ENCODE measurements around the gene KYAT1.
"Not testable (repeated sequence)": the region's sequence is repeated elsewhere in the genome, so short reads cannot be mapped to it uniquely, and the experiment has no call there.

The KYAT1 gene

GRCh38 chr9:128818099-128818838, 63.5 kb downstream of the KYAT1 start, which contains the start of gene ENDOG:
ENDOG (plus strand) TSS chr9:128818500; CDS start chr9:128818685, 185 bp downstream.
- peak; percentile 93 for DNase-seq (ENCODE audit: low read depth)

GRCh38 chr9:128810873-128811272, 70.9 kb downstream of the KYAT1 start:
- DNase-seq (ENCODE audit: low read depth) = no peak

DNA sequence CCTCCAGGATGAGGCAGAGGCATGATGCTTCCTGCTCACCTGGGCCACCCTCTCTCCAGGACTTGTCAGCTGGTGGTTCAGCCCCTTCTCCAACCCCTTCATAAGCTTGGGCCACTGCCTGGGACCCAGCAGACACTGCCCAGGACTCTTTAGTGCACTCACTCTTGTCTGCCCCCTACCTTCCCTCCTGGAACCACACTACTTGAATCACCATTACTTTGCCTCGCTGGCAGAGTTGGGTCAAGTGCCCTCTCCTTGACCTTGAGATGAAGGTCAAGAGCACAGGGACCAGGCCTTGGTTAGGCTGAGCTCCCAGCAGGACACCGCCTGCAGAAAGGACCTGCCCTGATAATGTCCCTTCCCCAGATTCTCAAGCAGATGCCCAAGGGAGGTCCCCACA, 71.9 kb downstream of the KYAT1 start:
- no peak for DNase-seq (ENCODE audit: low read depth)

- no peak for DNase-seq (ENCODE audit: low read depth)
Measured at GRCh38 chr9:128809036-128809599, 72.6 kb downstream of the KYAT1 start.

DNA sequence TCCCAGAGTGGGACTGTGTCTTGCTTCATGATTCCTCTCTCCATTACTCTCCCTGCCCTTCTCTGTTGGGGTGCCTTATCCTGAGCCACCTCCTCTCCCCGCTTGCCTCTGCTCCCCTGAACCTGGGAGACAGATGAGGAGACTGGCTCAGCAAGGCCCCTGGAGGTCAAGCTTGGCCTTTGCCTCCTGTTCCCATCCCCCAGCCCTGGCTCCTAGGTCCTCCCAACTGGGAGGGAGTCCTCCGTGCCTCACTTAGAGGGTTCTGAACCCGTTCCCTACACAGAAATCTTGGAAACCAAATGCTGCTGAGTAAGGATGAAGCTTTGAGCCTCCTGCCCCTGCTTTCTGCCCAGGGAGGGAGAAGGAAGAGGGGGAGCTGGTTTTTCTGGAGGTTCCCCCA, 73.2 kb downstream of the KYAT1 start:
- DNase-seq (ENCODE audit: low read depth) = no peak

- DNase-seq (ENCODE audit: low read depth) = no peak
Measured at GRCh38 chr9:128807827-128808226, 73.9 kb downstream of the KYAT1 start.

DNA sequence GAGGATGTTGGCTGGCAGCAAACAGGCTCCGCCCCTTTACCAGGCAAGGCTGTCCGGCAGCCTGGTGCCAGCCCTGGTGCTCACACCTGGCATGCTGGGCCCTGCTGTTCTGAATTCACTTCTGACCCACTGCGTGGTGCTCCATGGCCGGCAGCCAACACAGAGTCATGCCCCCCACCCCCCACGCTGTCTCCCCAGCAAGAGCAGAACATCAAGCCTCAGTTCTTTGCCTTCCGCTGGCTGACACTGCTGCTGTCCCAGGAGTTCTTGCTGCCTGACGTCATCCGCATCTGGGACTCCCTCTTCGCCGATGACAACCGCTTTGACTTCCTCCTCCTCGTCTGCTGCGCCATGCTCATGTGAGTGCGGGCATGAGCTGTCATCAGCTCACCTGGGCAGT, 76.1 kb downstream of the KYAT1 start:
- no peak for DNase-seq (ENCODE audit: low read depth)

DNA sequence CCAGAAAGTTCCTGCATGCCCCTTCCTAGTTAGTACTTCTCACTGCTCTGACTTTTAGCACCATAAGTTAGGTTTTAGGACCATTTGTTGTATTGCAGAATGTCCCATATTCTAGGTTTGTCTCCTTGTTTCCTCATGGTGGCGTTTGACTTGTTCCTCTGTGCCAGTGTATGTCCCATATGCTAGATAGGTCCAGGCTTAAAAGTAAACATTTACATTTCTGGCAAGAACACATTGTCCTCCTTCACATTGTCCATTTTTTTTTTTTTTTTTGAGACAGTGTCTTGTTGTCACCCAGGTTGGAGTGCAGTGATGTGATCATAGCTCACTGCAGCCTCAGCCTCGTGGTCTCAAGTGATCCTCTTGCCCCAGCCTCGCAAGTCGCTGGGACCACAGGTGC, 79.3 kb downstream of the KYAT1 start:
- DNase-seq (ENCODE audit: low read depth) = no peak

DNA sequence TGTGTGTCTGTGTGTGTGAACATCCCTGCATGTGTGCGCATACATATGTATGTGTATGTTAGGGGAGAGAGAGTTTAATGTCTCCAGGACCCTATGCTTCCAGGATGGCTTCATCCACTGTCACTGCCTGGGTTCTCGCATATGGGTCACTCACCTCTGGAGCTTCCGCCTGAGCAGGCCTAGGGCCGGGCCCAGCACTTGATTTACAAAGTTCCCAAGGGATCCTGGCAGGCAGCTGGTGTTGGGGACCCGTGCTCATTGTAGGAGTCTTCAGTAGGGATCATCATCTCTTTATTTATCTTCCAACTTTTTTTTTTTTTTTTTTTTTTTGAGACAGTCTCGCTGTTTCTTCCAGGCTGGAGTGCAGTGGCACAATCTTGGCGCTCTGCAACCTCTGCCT, 81.7 kb downstream of the KYAT1 start:
- no peak for DNase-seq (ENCODE audit: low read depth)

DNA sequence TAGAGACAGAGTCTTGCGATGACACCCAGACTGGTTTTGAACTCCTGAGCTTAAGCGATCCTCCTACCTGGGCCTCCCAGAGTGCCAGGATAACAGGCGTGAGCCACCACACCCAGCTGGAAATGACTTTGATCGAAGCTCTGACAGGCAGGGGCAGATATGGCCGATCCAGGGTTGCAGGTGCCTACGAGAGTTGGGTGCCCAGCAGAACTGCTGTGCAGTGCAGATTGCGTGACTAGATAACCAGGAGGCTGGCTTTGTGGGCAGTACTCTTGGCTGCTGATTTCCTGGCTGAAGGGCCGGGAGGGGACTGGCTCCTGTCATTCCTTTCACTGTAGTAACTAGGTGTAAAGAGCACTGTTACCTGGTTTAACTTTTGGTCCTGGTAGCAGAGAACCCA, 82.9 kb downstream of the KYAT1 start:
- DNase-seq (ENCODE audit: low read depth) = no peak

DNA sequence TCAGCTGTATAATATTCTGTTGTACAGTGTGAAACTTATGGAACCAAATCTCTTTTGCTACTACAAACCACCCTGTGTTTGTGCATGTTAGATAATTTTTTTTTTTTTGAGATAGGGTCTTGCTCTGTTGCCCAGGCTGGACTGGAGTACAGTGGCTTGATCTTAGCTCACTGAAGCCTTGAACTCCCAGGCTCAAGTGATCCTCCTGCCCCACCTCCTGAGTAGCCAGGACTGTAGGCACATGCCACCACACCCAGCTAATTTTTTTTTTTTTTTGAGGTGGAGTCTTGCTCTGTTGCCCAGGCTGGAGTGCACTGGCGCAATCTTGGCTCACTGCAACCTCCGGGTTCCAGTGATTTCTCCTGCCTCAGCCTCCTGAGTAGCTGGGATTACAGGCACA, 86.8 kb downstream of the KYAT1 start:
- not testable (repeated sequence) for DNase-seq (ENCODE audit: low read depth)

GRCh38 chr9:128792978-128793686, 88.6 kb downstream of the KYAT1 start:
- DNase-seq (ENCODE audit: low read depth) = no peak

GRCh38 chr9:128792134-128792533, 89.6 kb downstream of the KYAT1 start:
- no peak for DNase-seq (ENCODE audit: low read depth)

DNA sequence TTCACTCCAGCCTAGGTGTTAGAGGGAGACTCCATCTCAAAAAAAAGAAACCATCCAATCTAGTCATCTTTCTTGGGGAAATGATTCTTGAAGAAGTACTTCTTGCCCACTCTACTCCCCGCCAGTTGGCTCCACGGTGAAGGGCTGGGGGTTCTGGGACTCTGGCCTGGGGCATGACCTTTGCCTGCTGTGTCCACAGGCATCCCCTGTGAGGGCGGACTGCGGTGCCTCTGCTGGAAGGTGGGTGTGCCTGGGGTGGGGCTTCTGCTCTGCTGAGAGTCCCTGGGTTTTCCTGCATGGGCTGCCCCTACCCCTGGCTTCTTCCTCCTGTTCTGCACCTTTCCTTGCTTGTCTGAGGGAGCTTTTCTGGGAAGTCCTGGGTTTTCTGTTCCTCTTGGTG, 91.2 kb downstream of the KYAT1 start:
- no peak for DNase-seq (ENCODE audit: low read depth)

DNA sequence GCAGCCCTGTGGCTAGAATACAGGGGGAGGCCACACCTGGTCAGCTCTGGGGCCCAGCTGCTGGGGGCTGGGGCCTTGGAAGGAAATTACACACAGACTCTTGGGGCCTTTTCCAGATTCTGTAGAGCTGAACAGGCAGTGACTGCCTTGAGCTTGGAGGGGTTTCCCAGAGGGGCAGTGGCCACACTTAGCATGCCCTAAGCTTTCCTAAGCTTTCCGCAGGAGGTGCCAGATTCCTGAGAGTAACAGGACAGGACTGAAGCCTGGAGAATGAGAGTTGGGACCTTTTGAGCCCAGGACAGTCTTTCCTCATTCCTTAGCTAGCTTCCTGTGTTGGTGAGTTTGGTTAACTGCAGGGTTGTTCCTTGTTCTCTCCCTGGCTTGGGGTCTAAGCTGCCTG, 93.3 kb downstream of the KYAT1 start:
- DNase-seq (ENCODE audit: low read depth) = no peak

GRCh38 chr9:128787659-128788058, 94.1 kb downstream of the KYAT1 start:
- no peak for DNase-seq (ENCODE audit: low read depth)

GRCh38 chr9:128786681-128787601, 94.8 kb downstream of the KYAT1 start, which contains the start of gene TBC1D13:
TBC1D13 (plus strand) TSS chr9:128787253; CDS start chr9:128787354, 101 bp downstream.
- peak; percentile 56 for DNase-seq (ENCODE audit: low read depth)

GRCh38 chr9:128785427-128785826, 96.3 kb downstream of the KYAT1 start:
- DNase-seq (ENCODE audit: low read depth) = no peak
